ENCODE measurements around the gene BEST1. TPM values are rescaled to one million over a fixed set of nuclear protein-coding genes. Genes with fewer than 3 reads are reported as not detected.

The BEST1 gene
- total and polyA plus RNA-seq, 2 donors (not counting 1 experiment from before 2014, with no cell fraction given): 2.5 to 15.2 TPM

GRCh38 chr11:61919705-61920631 lies 30.2 kb upstream of the BEST1 start:
- H3K27me3 ChIP-seq (ENCODE audit: control insufficient read depth, insufficient read depth, low read length): peaks cover 8% of the 10 kb centered on the region
- DNase-seq (ENCODE audit: low read depth in 2 of 2): no peak
- no peak overlapping the region for H3K27ac ChIP-seq (ENCODE audit: insufficient read depth, low read length)
- H2AFZ ChIP-seq (ENCODE audit: low read length): no peak overlapping the region
- TF ChIP-seq EZH2 (IDR thresholded peaks at IDR 0.05; ENCODE audit: low read length, missing control alignments) (no peak), CTCF (conservative IDR thresholded peaks at IDR 0.05 in 1 of 2, IDR thresholded peaks at IDR 0.05 in 1 of 2; ENCODE audit: low read depth in 1 of 2, low read length in 2 of 2) (no peak)
- H3K36me3 ChIP-seq (ENCODE audit: control insufficient read depth, insufficient read depth, low read length): no peaks in the 10 kb centered on the region
- no peaks in the 10 kb centered on the region for H3K9me3 ChIP-seq (ENCODE audit: control insufficient read depth, insufficient read depth, low read depth, low read length)
- H3K79me2 ChIP-seq (ENCODE audit: control insufficient read depth, insufficient read depth, low read length): no peaks in the 10 kb centered on the region
- H3K9ac ChIP-seq (ENCODE audit: insufficient read depth, low read length): no peak overlapping the region
- no peak overlapping the region for H3K4me2 ChIP-seq (ENCODE audit: extremely low read depth, insufficient read depth, low read length)
- peaks cover 19% of the 10 kb centered on the region for H3K4me1 ChIP-seq (ENCODE audit: control insufficient read depth, extremely low read depth, insufficient read depth, low read length)
- H4K20me1 ChIP-seq (ENCODE audit: control insufficient read depth, extremely low read depth, insufficient read depth, low read length): no peaks in the 10 kb centered on the region
- no peak overlapping the region for H3K4me3 ChIP-seq (replicated peaks in 1 of 4; ENCODE audit: control extremely low read depth in 1 of 4, insufficient read depth in 1 of 4, low read depth in 3 of 4, low read length in 4 of 4)

- H3K9me3 ChIP-seq (ENCODE audit: control insufficient read depth, insufficient read depth, low read depth, low read length): no peaks in the 10 kb centered on the region
- no peaks in the 10 kb centered on the region for H4K20me1 ChIP-seq (ENCODE audit: control insufficient read depth, extremely low read depth, insufficient read depth, low read length)
- H3K27me3 ChIP-seq (ENCODE audit: control insufficient read depth, insufficient read depth, low read length): peaks cover 8% of the 10 kb centered on the region
- H3K4me2 ChIP-seq (ENCODE audit: extremely low read depth, insufficient read depth, low read length): no peak overlapping the region
- TF ChIP-seq EZH2 (IDR thresholded peaks at IDR 0.05; ENCODE audit: low read length, missing control alignments) (no peak), CTCF (conservative IDR thresholded peaks at IDR 0.05 in 1 of 2, IDR thresholded peaks at IDR 0.05 in 1 of 2; ENCODE audit: low read depth in 1 of 2, low read length in 2 of 2) (no peak)
- no peaks in the 10 kb centered on the region for H3K36me3 ChIP-seq (ENCODE audit: control insufficient read depth, insufficient read depth, low read length)
- H3K4me1 ChIP-seq (ENCODE audit: control insufficient read depth, extremely low read depth, insufficient read depth, low read length): peaks cover 19% of the 10 kb centered on the region
- DNase-seq (ENCODE audit: low read depth in 2 of 2): no peak
- H3K9ac ChIP-seq (ENCODE audit: insufficient read depth, low read length): no peak overlapping the region
- no peak overlapping the region for H2AFZ ChIP-seq (ENCODE audit: low read length)
- no peak overlapping the region for H3K4me3 ChIP-seq (replicated peaks in 1 of 4; ENCODE audit: control extremely low read depth in 1 of 4, insufficient read depth in 1 of 4, low read depth in 3 of 4, low read length in 4 of 4)
- H3K27ac ChIP-seq (ENCODE audit: insufficient read depth, low read length): no peak overlapping the region
- no peaks in the 10 kb centered on the region for H3K79me2 ChIP-seq (ENCODE audit: control insufficient read depth, insufficient read depth, low read length)
Observed at GRCh38 chr11:61921446-61921845, 28.7 kb upstream of the BEST1 start.

GRCh38 chr11:61922539-61922938 lies 27.6 kb upstream of the BEST1 start:
- Histone ChIP-seq H3K27ac (ENCODE audit: insufficient read depth, low read length) (peak overlapping the region; percentile 24), H3K4me3 (replicated peaks in 1 of 4; ENCODE audit: control extremely low read depth in 1 of 4, insufficient read depth in 1 of 4, low read depth in 3 of 4, low read length in 4 of 4) (no peak overlapping the region), H3K4me1 (ENCODE audit: control insufficient read depth, extremely low read depth, insufficient read depth, low read length) (peaks cover 19% of the 10 kb centered on the region), H3K27me3 (ENCODE audit: control insufficient read depth, insufficient read depth, low read length) (peaks cover 8% of the 10 kb centered on the region), H3K9ac (ENCODE audit: insufficient read depth, low read length) (no peak overlapping the region), H2AFZ (ENCODE audit: low read length) (no peak overlapping the region), H3K79me2 (ENCODE audit: control insufficient read depth, insufficient read depth, low read length) (no peaks in the 10 kb centered on the region), H4K20me1 (ENCODE audit: control insufficient read depth, extremely low read depth, insufficient read depth, low read length) (no peaks in the 10 kb centered on the region), H3K36me3 (ENCODE audit: control insufficient read depth, insufficient read depth, low read length) (no peaks in the 10 kb centered on the region), H3K4me2 (ENCODE audit: extremely low read depth, insufficient read depth, low read length) (peak overlapping the region; percentile 21), H3K9me3 (ENCODE audit: control insufficient read depth, insufficient read depth, low read depth, low read length) (no peaks in the 10 kb centered on the region)
- no peak for TF ChIP-seq CTCF (conservative IDR thresholded peaks at IDR 0.05 in 1 of 2, IDR thresholded peaks at IDR 0.05 in 1 of 2; ENCODE audit: low read depth in 1 of 2, low read length in 2 of 2)
- no peak for TF ChIP-seq EZH2 (IDR thresholded peaks at IDR 0.05; ENCODE audit: low read length, missing control alignments)
- DNase-seq (ENCODE audit: low read depth in 2 of 2): peak; percentile 51 to 82
